Hematopoietic multipotent progenitor cell treated with erythropoietin and hydrocortisone succinate and interleukin-3 and kit ligand, for 15 days (in vitro differentiated cells): ENCODE measurements around the gene TMEM181.
"Not testable (repeated sequence)": the region's sequence is repeated elsewhere in the genome, so short reads cannot be mapped to it uniquely, and the experiment has no call there.

Experiments
- DNase-seq: peaks from one replicate; pipeline ENCODE4 v3.0.0-alpha.2; 2015; ENCODE audit warnings: low spot score

The TMEM181 gene

DNA sequence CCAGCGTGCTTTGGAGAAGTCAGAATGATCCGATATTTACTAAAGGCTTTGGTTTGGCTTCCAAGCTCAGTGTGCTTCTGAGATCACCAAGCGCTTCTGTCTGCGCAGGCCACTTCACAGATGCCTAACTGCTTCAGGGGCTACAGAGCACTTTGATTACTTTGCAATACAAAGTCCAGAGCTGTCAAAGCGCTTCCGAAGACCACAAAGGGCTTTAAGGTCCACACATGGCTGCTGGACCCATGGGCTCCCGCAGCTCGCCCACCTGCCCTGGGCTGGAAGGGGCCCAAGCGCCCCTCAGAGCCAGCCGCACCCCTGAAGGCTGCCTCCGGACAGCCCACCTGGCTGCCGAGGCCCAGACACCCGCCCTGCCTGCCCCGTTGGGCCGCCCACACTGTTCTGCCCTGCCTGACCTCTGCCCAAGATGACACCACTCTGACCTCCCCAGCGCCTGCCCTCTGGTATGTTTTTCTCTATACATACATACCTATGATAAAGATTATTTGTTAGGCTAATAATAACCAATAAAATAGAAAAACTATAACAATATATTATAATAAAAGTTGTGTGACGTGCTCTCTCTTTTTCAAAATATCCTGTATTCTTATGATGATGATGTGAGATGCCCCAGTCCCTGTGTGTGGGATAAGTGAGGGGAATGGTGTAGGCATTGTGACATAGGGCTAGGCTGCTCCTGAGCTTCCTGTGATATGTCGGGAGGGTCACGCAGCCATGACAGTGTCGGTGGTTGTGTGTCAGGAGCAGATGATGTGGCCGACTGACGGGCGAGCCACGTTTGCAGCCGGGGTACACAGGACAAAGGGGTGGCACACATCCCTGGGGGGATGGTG, 62.0 kb downstream of the TMEM181 start:
- DNase-seq, result no peak

DNA sequence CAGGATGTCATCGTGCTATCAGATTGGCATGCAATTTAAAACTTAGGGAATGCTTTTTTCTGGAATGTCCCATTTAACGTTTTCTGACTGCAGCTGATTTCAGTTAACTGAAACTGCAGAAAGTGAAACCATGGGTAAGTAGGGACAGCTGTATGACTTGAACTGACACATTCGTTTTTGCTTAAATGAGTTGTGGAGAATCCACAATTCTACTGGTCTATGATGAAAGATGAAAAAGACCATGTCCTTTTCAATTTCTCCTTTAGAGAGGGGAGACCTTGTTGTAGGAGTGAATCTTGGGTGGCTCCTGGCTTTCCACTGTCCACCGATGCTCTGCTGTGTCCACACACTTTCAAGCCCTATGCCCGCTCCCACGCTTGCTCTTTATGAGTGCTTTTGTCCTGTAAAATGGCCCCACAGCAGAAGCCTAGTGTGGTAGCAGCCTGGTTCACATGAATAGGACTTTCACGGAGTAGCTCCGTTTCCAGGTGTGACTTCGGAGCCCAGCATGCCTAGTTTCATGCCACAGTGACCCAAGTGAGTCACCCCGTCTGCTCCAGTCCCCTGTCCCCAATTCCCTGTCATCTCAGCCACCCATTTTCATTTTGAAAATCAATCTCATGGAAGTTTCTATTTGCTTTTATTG, 62.8 kb downstream of the TMEM181 start:
- no peak for DNase-seq

GRCh38 chr6:158624684-158625682, 65.1 kb downstream of the TMEM181 start:
- no peak for DNase-seq

DNA sequence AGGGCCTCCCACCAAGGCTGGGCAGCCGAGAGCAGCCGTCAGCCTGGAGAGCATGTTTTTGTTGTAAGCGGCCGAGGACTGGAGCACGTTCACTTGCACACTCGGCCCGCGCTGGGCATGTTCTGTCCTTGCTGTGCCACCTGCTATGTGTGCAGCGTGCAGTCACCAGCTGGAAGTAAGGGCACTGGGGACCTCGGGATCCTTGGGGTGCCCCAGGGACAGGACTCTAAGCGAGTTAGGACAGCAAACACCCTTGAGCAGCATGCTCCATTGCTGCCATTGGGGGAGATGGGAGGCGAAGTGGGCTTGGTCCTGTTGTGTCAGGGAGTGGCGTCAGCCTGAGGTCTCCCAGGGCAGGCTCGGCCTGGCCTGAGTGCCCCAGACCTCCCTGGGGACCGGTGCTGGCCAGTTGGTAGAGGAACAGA, 66.0 kb downstream of the TMEM181 start:
- DNase-seq, result no peak

DNA sequence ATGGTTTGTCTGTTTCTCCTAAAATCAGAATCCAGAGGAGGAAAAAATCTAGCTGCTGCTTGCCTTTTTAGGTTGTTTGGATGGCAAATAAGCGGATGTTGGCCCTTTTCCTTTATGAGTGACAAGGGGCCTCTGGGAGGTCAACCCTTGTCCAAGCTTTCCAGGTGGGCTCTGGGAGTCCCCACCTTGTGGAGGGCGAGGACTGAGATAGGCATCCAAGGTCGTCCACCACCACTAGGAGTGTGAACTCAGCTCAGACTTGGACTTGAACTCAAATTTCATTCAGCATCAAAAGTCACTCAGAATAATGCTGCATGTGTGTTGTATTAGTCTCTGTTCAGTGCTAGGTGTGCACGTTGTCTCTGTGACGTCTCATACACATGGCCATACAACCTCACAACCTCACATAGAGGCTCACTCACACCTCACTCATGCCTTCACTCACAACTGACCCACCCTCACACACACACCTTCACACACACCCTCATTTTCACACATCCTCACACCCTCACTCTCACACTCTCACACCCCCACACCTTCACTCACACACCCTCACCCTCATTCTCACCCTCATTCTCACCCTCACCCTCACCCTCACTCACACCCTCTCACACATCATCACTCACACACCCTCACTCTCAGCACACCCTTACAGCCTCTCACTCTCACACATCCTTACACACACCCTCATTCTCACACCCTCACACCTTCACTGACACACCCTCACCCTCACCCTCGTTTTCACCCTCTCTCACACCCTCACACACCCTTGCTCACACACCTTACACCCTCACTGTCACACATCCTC, 66.7 kb downstream of the TMEM181 start:
- no peak for DNase-seq

- DNase-seq, result no peak
Measured at GRCh38 chr6:158627168-158627939, 67.5 kb downstream of the TMEM181 start.

- DNase-seq, result no peak
Measured at GRCh38 chr6:158627940-158628211, 68.0 kb downstream of the TMEM181 start.

DNA sequence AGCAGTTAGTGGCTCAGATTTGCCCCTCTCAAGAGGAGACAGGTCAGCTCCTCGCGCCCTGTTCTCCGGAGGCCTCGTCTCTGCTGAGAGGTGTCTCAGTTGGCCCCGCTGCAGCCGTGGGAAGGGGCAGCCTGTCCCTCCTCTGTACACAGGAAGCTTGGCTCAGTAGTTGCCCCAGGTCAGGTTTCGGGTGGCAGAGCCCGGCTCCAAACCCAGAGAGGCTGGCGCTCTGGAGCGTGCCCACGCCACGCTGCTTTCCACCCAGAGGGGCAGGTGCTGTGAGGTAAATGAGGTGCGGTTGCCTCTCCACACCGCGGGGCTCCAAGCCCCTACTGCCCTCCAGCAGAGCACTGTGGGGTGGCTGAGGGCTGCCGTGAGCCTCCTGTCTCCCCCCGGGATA, 68.7 kb downstream of the TMEM181 start:
- no peak for DNase-seq

DNA sequence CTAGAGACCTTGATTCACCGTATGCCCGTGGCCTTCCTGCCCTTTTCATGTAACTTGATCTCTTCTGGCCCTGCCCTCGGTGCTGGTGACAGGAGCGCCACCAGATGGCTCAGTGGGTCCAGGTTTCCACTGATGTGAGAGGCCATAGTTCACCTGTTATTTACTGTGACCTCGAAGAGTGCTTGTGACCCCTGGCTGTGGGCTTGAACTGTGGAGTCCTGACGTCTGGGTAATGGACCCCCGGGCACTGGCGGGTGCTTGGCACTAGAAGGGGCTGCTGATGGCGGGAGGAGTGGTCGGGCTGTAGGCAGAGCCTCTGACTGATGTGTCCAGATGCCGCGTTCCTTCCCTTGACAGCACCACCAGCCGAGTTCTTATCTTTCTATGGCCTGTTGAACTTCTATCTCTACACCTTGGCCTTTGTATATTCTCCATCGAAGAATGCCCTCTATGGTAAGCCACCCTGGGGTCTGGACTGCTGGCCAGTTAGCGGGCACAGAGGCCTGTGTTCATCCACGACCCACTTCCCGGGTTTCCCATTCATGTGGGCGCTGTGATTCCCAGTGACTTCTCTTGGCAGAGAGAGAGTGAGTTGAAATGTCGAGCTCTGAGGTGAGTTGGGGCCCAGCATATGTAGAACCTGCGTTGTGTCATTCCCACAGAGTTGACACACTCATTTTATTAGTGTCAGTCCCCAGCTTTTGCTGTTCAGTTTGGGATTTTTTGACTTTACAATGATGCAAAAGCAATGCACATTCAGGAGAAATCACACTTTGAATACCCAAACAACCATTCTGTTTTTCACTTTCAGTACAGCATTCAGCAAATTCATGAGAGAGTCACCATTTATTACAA, 69.7 kb downstream of the TMEM181 start:
- no peak for DNase-seq

- DNase-seq, result no peak
Measured at GRCh38 chr6:158630938-158631616, 71.2 kb downstream of the TMEM181 start.

- DNase-seq, result no peak
Measured at GRCh38 chr6:158631678-158632537, 72.0 kb downstream of the TMEM181 start.

DNA sequence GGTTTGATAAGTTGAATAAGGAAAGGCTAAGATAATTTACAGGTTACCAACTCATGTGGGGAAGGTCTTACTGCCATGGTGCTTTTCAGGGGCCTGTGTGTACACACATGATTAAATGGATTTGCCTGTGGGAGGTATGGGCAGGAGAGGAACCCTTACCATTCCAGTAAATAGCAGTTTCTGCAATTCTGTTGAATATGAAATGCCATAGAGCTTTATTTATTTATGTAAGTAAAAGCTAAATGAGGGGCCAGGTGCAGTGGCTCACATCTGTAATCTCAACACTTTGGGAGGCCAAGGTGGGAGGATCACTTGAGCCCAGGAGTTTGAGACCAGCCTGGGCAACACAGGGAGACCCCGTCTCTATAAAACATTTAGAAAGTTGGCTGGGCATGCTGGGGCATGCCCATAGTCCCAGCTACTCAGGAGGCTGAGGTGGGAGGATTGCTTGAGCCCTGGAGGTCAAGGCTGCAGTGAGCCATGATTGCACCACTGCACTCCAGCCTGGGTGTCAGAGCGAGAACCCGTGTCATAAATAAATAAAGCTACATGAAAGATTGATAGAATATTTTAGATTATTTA, 72.7 kb downstream of the TMEM181 start:
- not testable (repeated sequence) for DNase-seq

DNA sequence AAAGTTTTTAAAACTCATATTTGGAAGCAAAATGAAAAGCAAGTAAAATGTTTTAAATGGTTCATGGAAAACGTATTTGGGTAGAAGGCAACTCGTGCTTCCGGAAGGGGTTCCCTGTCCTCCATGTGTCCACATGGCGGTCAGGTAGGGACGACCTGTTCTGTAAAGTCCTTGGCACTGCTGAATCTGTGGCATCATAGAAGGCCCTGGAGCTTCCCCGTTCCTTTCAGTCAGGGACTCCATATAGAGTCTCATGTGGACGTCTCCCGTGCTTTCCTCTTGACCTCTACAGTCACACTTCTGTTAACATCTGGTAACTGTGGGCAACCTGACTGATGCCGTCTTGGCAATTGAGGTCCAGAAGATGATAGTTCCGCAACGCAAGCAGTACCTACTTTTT, 73.2 kb downstream of the TMEM181 start:
- no peak for DNase-seq

DNA sequence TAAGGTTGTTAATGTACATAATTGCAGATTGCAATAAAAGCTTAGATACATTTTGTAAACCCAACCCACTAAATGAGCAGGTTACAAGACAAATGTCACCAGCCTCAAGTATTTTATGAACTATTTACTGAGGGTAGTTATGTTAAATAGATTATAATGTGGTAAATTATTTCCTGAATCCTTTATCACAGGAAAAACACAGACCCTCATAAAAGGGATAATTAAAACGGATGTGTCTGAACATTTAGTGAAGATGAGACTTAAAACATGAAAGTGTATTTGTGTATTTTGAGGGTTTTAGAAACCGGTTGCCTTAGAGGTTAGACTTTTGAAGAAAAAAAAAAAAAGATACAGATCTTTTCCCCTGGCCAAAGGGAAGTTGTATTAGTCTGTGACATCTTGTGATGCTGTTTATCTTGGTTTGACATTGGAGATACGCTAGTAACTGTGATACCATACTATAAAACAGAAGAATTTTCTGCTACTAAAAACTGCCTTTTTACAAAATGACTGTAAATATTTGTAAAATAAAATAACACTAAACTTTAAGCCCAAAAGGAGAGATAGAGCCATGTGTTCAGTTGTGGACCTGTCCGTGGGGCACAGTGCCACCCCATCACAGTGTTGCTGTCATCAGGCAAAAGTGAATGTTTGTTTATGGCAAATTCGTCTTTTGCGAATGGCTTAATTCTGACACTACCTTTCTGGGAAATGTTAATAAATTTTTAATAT, 75.0 kb downstream of the TMEM181 start:
- no peak for DNase-seq

DNA sequence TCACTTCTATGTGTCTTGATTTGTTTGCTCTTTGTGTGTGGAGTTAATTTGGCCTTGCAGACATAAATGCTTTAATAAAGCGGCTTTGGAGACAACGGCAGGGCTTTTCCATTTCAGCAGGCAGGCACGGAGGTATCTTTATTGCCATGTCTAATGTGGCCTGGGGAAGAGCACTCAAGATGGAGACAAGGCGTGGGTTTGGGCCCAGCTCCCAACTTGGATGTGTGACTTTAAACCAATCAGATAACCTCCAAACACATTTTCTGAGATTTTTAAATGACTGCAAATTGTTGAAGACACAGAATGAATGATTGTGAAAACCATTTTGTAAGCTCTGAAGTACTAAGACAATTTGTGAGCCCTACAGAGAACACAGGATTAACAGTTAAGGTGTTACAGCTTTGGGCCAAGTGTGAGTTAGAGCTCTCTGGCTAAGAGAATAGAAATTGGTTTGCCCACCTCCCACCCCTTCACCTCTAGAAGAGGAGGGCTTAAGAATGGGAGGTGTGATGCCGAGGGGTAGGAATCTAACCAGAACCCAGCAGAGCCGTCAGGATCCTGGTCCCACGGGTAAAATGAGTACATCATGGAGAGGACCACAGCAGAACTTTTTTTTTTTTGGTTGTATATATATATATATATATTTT, 75.7 kb downstream of the TMEM181 start:
- no peak for DNase-seq

- DNase-seq, result no peak
Measured at GRCh38 chr6:158636778-158637177, 76.9 kb downstream of the TMEM181 start.

DNA sequence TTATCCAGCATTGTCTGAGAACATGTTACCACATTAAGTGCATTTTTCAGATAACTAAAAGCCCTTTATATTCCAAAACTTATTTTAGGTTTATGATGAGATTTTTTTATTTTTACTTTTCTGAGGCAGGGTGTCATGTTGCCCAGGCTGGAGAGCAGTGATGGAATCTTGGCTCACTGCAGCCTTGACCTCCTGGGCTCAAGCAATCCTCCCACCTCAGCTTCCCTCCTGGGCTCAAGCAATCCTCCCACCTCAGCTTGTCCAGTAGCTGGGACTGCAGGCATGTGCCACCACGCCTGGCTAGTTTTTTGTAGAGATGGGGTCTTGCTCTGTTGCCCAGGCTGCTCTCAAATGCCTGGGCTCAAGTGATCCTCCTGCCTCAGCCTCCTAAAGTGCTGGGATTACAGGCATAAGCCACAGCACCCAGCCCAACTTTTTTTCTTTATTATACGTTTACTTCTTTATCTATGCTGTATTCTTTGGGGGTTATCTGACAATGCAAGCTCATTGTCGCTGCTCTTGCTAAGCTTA, 78.5 kb downstream of the TMEM181 start:
- DNase-seq, result no peak
